ENCODE data around the gene ZPR1.

- TF ChIP-seq CTCF (IDR thresholded peaks at IDR 0.05) (no peak), POLR2A (IDR thresholded peaks at IDR 0.05) (no peak), POLR2AphosphoS5 (IDR thresholded peaks at IDR 0.05) (no peak), EP300 (IDR thresholded peaks at IDR 0.05) (no peak)
Measured at GRCh38 chr11:116733969-116734508, 53.8 kb downstream of the ZPR1 start.
